GM21423 (cell line): ENCODE measurements around the gene BTBD9.

Source experiments
- ATAC-seq: cut with Tn5 transposase; IDR thresholded peaks from one replicate; pipeline ENCODE4 v1.9.1; 2021; ENCODE audit warnings: mild to moderate bottlenecking, moderate library complexity; ENCODE audit not compliant: unreplicated experiment

BTBD9 gene

DNA sequence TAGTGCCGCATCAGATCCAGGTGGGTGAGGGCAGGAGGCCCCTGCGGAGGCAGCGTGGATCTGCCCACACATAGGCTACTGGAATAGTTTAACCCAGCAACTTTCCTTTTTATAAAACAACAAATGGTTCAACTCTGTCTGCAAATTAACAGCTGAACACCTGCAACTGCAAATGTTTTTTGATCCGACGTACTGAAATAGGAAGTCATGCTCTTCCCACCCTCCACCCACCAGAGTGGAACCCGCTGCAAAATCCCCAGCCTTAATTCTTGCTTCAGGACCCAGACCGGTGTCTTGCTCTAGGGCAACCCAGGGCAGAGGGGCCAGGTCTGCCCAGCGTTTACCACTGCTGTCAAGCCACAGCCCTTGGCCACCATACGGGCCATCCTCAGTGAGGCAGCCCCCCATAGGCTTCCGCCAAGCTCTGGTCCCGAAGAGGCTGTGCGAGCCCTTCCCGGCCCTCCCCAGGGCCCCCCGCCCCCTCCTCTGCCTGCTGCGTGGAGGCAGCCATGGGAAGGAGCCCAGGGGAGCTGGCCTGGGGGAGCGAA is 485.9 kb downstream of the BTBD9 start:
- no peak for ATAC-seq

DNA sequence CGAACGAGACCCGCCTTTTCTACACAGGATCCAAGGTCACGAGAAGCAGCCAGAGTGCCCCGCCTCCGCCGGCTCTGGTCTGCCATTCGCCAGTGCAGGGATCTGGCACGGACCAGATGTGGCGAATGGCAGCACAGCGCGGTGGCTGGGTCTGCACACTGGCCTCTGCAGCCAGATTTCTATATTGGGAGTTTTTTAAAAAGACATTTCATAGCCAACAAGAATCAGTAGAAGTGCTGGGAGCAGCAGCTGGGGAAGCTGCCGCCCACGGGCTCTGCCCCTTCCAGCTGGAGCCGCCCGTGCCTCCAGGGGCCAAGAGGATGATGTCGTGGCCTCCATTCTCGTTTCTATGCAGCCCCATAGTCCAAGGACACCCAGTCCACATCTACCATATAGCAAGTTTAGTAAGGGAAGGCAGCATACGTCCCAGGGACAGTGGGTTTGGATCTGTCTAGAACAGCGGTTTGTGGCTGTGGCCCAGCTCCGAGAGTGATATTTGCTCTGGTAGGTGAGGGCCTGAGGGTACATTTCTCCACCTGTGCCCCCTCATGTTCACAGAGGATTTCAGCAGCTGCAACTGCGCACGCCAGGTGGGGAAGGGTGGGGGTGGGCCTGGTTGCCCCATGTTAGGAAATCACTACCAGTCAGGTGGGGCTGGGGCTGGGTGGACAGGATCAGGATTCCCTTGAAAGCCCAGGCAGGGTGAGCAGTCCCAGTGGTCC is 486.5 kb downstream of the BTBD9 start:
- no peak for ATAC-seq

DNA sequence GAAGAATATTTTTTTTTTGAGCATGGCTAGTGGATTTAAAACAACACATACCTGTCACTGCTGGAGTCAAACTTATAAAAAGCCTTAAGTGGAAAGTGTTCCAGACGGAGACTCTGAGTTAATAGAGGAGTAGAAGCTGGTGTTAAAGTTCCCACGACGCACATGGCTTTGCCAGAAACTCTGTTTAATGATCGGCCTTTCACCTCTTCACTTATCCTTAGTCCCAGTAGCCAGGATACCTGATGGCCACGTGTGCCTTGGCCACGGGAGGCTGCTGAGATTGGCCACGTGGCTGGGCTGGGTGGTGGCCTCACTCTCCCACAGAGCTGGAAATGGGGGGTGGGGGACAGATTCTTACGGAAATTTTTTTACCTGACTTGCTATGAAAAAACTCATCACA is 487.1 kb downstream of the BTBD9 start:
- no peak for ATAC-seq

DNA sequence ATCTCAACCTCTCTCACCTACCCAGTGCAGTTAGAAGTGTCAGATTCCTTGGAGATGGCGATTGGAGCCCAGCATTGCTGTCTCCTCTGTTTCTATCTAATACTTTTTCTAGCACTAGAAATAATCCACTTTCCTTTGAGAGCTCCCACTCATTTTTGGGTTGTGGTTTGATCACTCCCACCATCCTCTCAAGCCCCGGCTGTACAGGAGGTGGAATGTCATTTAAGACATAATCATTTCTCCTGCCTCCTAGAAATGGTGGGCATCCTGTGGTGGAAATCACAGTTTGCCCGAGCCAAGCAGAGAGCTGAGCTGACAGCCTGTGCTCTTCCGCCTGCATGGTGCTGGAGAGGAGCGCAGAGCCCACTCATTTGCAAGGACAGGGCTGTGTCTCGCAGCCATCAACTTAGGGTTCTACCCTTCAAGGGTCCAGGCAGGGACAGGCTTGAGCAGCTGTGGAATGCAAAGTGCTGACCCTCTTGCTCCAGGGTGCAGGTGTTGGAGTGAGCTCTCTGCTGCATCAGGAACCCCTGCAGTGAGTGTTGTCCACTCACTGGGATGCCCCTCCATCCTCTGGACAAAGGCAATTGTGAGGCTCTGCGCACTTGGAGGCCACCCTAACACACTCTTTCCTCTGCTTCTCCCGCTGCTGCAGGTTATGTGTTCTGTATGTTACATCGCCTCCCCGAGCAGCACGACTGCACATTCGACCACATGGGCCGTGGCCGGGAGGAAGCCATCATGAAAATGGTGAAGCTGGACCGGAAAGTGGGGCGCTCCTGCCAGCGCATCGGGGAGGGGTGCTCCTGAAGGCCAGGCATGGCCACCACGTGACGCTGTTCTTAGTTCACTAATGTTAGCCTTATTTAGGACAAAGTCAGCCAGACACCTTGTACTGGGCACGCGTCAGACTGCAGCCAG is 487.9 kb downstream of the BTBD9 start:
- ATAC-seq = no peak

DNA sequence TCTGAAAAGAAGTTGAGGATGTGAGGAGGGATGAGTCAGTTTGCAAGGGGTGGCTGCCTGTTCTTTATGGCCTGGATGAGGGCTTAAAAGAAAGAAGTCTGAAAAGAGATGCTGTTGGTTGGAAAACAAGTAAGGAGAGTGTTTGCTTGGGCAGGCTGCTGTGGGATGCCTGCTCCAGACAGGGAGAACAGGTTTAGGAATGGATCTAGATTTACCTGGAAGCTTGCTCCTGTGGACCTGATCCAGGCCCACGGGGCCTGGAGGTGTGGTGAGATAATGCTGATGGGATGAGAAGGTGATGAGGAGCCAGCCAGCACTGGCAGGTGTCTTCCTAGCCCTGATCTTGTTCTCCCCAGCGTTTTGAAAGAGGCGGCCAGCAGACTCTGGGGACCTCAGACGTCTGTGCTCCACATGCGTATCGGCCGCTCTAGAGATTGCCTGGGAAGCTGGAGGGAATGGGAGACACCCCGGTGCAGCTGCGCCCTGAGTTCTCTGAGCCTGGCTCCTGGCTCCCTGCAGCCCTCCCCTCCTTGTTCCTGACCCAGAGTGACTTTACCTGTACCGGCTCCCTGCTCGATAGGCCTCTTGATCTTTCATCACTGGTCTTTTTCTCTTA is 488.9 kb downstream of the BTBD9 start:
- ATAC-seq = no peak

DNA sequence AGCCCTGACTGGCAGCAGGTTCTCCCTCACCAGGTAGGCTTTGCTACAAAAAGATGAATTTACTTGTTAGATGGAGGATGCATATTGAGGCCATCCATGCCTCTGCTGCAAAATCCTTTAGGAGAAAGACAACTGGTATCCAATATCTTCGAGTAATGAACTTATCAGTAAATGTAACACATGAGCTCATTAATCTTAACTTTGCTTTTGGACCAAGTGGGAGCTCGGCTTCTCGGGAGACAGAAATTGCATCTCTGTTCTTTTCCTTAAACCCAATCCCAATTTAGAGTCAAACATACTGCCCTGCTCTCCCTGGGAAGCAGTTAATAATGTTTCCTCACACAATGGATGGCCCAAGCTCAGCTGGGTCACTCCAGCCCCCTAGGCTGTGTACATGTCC is 489.7 kb downstream of the BTBD9 start:
- no peak for ATAC-seq

DNA sequence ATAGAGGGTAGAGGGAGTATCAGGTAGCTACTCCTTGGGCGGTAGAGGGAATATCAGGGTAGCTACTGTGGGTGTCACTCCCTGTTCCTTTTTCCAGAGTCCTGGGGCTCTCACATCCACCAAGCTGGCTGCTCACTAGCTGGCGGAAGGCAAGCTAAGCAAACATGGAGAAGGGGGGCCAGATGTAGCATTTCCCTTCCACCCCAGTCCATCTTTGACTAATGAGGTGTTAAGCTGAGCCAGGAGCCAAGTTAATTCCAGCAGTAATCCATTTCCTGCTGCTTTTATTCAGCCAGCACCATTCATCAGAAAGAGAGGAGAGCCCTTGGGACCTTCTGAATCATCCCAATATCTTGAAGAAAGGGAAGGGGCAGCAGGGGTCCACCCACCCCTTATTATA is 490.2 kb downstream of the BTBD9 start:
- ATAC-seq = no peak

DNA sequence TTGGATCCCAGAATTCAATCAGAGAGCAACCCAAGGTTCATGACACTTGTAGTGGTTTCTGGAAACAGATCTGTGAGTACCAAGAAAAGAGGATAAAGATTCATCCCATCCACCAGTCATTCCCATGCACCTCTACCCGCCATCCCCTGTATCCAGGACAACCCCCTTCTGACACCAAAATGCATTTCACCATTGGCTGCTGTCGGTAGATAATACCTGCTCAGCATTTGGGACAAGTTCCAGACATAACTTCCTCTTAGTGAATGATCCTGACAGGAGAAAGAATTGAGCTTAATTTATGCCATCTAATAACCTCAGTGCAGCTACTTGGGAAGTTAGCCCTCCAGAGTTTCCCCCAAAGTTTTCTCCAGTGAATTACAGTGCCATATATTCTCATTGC is 491.1 kb downstream of the BTBD9 start:
- ATAC-seq = no peak

DNA sequence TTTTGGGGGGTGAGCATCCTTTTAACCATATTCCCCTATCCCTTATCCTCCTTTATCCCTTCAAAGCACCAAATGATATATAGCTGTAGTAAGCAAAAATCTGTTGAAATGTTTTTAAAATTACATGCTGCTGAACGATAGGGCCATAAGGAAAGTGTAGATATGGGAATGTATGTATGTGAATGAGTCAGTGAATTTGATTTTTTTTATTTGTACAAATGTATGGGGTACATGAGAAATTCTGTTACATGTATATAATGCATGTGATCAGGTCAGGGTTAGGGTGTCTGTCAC is 493.0 kb downstream of the BTBD9 start:
- no peak for ATAC-seq

DNA sequence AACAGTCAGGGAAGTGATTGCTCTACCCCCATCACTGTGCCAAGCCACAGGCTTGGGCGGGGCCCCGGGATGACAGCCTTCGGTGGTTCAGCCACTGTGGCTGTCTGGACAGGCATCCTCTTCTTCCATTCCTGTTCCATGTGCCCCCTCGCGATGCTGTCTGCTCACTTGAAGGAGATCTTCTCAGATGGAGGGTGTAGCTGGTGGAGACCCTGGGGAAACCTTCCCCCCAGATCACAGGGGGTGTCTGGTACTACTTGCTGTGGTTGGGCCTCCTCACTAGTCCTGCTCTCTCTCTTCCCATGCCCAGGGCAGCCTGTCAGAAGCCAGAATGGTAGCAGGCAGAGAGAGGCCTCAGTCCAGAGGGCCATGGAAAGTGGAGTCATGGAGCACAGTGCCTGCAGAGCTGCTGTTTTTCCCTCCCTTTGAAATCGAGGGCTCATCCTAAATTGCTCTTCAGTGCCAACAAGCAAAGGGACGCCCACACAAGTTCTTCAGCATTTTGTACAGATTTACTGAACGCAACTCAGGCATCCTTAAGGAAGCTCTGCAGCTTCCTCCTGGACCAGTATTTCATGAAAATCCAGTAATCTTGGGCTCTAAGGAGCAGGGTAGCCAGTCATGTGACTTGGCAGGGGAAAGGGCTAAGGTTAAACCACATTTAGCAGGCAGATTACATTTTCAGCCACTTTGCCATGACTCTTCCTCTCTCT is 493.6 kb downstream of the BTBD9 start:
- ATAC-seq = no peak

DNA sequence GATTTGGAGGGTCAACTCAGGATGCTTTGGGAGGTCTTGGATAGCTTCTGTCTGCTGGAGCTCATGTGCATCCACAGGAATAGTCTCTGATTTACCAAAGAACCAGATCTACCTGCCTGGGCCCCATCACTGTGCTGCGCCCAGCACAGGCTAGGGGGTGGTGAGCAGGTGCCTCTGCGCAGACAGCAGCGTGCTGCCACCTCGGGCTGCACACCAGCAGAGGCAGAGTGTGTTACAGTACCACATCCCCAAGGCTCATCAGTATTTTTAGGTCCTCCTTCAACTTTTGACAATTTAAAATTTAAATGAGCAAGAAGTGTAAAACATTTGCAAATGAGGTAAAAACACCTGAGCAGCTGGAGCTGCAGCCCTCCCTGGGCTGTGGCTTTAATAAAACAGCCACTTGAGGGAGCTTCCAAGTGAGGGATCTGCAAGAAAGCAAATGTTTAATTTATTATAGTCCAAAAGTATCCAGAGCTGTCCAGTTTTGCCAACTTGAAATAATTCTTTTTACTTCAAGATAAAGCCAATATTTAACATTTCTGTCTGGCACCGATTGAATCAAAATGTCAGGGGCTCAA is 495.3 kb downstream of the BTBD9 start:
- ATAC-seq = no peak

DNA sequence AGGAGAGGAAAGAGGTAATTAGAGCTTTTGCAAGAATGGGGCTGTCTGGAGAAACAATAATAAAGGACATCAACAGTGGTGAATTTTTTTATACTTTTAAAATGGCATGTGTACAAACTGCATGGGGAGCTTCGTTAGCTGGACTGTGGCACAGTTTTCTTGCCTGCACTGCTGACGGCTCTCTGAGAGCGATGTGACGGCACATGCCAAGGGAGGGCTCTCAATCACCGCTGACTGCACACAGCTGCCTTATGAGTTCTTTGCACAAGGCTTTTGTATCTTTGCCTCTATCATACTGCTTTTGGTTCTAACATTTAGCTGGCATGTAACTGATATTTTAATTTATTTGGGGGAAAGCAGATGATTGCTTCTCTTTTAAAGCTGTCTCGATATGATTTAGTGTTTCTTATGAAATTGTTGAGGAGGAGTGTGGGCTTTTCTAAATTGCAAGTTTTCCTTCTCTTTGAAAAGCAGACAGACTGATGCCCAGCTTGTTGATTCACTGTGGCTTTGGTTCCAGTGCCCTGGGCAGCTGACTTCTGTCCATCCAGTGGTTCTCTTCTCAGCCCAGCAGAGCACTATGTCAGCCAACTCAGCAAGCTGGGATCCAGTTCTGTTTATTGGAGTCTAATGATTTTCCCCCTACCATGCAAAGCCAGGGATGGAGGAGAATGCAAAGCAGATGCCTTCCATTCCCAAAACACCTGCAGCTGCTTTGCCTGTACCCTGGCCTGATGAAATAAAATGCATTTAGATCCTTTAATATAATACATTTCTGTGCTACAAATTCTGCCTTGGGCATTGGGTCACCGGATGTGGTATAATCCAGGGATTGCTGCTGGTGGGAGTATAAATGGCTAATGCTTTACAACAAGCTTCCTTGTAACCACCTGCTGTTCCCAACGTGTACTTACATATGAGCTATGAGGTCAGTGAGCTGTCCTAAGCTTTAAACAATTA is 496.3 kb downstream of the BTBD9 start:
- no peak for ATAC-seq

DNA sequence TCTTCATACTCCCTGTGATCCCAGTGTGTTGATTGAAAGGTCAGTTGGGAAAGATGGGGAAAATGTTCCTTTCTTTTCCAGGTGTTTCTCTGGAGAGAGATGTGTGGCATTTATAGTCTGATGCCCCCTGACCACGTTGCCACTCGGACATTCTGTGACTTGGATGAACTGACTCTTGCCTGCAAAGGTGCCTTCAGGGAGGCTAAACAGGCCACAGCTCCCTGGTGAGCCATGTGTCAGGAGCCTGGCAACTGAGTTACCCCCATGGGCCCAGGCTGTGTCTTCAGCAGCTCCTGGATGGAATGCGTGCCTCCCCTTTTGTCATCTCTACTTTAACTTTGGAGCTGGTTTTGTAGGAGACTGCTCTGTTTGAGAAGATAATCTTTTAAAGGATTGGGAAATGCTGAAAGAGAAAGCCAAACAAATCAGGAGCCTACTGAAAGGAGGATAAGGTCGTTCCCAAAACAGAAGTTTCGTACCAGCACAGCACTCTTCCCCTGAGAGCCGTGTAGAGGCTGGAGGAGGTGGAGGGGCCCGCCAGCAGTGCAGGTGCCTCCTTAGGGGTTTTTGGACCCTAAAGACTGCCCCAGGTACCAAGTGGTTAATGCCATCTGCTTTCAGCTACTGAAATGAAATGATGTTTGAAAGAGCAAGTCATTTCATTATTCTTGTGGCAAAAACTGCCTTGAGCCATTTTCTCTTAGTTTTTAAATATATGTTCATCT is 497.4 kb downstream of the BTBD9 start:
- no peak for ATAC-seq

DNA sequence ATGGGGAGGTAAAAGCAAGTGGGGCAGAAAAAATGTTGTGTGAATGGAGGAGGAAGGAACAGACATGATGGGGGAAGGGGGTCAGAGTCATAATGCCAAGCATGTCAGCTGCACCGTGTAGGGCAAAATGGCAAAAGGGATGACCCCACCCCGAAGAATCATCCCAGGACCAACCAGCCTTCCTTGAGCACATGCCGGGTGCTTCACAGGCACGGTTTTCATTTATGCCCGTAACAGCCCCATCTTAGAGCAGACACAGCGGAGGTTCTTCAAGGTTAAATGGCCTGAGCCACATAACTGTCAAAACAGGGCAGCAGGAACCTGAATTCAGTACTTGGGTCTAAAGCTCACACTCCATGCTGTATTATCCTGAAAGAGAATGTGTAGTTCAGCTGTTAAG is 498.0 kb downstream of the BTBD9 start:
- ATAC-seq = no peak

DNA sequence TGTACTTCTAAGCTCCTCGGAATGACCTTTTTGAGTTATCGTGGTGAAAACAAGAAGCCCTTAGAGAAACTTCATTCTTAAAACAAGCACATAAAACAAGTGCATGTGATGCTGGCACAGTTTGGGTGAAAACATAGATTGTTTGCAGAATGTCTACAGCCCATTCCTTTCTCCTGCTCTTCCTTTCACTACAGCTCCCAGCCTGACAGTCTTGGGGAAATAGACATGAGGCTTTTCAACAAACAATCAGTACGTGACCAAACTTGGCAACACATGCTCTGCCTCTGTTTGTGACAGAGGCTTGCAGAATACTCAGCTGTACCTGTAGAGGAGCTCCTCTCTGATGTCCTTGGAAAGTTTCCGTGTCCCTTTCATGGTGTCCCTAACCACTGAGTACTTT is 498.6 kb downstream of the BTBD9 start:
- ATAC-seq = no peak

DNA sequence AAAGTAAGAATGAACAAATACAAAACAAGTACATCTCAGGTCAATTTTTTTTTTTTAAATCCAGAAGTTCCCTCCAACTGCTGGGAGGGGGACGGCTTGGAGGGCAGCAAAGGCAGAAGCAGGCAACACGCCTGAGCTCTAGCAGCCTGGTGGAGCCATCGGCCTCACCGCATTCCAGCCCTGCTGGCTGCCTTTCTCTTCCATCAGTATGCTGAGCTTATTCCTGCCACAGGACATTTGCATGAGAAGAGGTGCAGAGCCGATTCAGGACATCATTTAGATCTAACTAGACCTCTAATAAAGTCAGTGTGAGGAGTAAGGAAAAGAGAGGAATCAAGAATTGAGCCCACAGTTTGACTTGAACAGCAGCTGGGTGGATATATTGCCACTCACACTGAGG is 501.4 kb downstream of the BTBD9 start:
- ATAC-seq = no peak

DNA sequence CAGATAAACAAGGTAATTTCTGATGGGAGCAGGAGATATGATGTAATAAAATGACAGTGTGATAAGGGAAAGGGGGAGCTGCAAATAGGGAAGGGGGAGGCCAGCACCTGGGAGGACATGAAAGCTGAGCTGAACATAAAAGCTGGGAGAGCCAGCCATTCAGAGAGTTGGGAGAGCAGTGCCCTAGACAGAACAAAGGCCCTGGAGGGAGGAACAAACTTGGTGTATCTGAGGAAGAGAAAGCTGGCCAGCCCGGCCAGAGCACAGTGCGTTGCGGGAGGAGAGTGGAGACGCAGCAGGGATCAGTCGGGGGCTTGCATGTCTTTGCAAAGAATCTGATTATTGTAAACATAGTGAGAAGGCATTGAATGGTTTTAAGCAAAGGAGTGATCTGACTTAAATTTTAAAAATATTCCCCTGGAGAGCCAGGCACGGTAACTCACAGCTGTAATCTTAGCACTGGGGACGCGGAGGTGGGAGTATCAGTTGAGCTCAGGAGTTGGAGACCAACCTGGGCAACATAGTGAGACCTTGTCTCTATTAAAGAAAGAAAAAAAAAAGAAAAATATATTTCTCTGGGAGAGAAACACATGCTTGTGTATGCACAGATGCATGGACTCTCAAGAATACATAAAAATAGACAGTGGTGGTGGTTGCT is 502.0 kb downstream of the BTBD9 start:
- no peak for ATAC-seq

DNA sequence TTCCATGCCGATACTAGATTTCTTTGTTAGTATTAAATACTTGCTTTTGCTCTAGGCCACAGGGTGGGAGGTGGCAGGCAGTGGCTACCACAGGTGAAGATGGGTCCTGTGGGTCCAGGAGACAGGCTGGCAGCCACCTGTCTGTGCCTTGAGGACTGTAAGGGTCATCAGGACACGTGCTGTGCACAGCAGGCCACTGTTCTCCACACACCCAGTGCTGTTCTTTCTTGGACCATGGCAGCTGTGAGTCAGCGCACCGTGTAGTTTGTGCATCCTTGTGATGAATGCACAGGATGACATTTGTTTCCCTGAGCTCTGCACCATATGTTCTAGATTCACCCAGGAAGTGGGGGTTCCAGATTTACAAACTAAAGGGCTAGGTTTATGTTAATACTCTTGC is 503.2 kb downstream of the BTBD9 start:
- no peak for ATAC-seq

DNA sequence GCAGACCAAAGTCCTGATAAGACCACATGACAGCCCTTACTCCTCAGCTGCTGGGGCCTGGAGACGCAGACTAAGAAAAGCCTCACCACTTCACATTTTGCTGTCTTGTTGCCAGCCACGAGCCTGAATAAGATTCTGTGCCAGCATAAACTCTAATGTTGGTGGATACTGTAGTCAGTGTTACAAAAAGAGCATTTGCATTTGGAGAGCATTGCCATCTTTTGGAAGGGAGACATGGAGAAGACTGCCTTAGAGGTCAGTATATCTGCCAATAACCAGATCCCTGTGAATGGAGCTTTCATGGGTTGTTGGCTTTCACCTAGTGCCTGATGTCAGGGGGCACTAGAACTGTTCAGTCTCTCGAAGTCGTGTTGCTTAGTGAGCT is 505.0 kb downstream of the BTBD9 start:
- no peak for ATAC-seq
